Gastrocnemius medialis (tissue), 4 donors: Measurements from ENCODE around the gene PBX1. TPM values are rescaled to one million over a fixed set of nuclear protein-coding genes. Genes with fewer than 3 reads are reported as not detected.

Experiments used
- ATAC-seq, 2 donors: fragments of 150-250 bp; one replicate each; pipeline ENCODE4 v1.9.1; 2016
- DNase-seq, 2 donors: peaks; one replicate each; pipeline ENCODE4 v3.0.0-alpha.2; 2019
- H3K27ac ChIP-seq, 4 donors: fragments of 200-600 bp; sonication (generic); 1 replicate in 1 of 4; 2 replicates in 3 of 4; pipeline ENCODE4 v1.5.1; 2016 to 2018; ENCODE audit warnings: mild to moderate bottlenecking in 2 of 4, moderate library complexity in 1 of 4
- H3K27me3 ChIP-seq, 3 donors: fragments of 200-600 bp; sonication (generic) in 2 of 3; 1 replicate in 1 of 3; 2 replicates in 2 of 3; pipeline versions ENCODE4 v1.5.1 to v1.6.0; 2016 to 2019; ENCODE audit warnings: mild to moderate bottlenecking in 1 of 3, moderate library complexity in 1 of 3
- H3K36me3 ChIP-seq, 2 donors: fragments of 200-600 bp; sonication (generic) in 1 of 2; one replicate each; pipeline ENCODE4 v1.5.1; 2017 to 2018
- H3K4me1 ChIP-seq, 2 donors: fragments of 200-600 bp; sonication (generic) in 1 of 2; one replicate each; pipeline ENCODE4 v1.5.1; 2016 to 2017; ENCODE audit warnings: mild to moderate bottlenecking in 2 of 2
- H3K4me3 ChIP-seq, 4 donors: fragments of 200-600 bp; sonication (generic) in 3 of 4; 1 replicate in 1 of 4; 2 replicates in 3 of 4; pipeline ENCODE4 v1.5.1; 2016 to 2019; ENCODE audit warnings: mild to moderate bottlenecking in 2 of 4
- H3K9me3 ChIP-seq, 3 donors: fragments of 200-600 bp; sonication (generic) in 2 of 3; 1 replicate in 1 of 3; 2 replicates in 2 of 3; pipeline ENCODE4 v1.5.1; 2016 to 2019
- POLR2A ChIP-seq, 2 donors: fragments of 450-650 bp; IDR thresholded peaks; one replicate each; pipeline ENCODE4 v1.6.1; 2017; ENCODE audit warnings: antibody characterized with exemption in 2 of 2, mild to moderate bottlenecking in 2 of 2, moderate library complexity in 2 of 2
- in situ Hi-C, 4 donors: fragments of 200-750 bp; cut with MboI; loops; one replicate each; pipeline versions ENCODE4 v1.15.0 to v1.8.0; 2017; ENCODE audit warnings: low sequenced_read_pairs in 4 of 4
- intact Hi-C: fragments of 100-400 bp; cut with DNase I; formaldehyde crosslinking; loops from one replicate; pipeline ENCODE4 v1.15.1; 2023; ENCODE audit warnings: low total_unique reads
- total RNA-seq, 4 donors: library from RNA; depleted of rRNA; stranded (reverse); fragments of >200 nt; gene quantifications; one replicate each; pipeline versions ENCODE4 v1.1.0 to v1.2.3, GENCODE V29; 2016
- TF ChIP-seq, protein P1 (sequence below), 5 experiments: fragments of 450-650 bp in 3 of 5; fragments of 200-600 bp in 2 of 5; sonication (generic) in 2 of 5; IDR thresholded peaks in 4 of 5; conservative IDR thresholded peaks in 1 of 5; 1 replicate in 4 of 5; 2 replicates in 1 of 5; pipeline ENCODE4 v1.5.1; 2016 to 2019; ENCODE audit warnings: antibody characterized with exemption in 5 of 5, mild to moderate bottlenecking in 3 of 5, moderate library complexity in 3 of 5

The PBX1 gene
- total RNA-seq, 4 donors from 2014 or later: 21.7 to 36.5 (median 29.0) TPM

DNA sequence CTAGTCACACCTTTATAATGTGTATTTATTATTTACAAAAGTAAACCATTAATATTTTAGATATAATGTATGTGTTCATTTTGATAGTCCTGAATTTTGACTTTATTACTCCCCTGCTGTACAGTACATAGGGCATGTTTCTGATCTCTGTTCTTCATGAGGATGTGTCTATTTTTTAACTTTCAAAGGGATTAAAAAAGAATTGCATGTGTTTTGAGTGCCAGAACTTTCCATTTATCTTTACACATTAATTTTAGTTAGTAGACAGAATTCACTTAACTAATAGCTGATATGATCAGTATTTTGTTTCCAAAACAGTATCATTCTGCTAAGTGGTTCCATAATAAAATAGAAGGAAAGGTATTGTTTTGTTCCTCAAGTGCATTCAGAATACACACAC is 3.1 kb downstream of the PBX1 start:
- Histone ChIP-seq H3K4me1 (peaks cover 38 to 48% of the 10 kb centered on the region in 2 donors), H3K36me3 (no peaks in the 10 kb centered on the region), H3K27me3 (no peaks in the 10 kb centered on the region), H3K9me3 (no peaks in the 10 kb centered on the region), H3K27ac (peak overlapping the region; percentile 89 to 92 (median 90)), H3K4me3 (peak overlapping the region; percentile 72 to 94 (median 82))
- TF ChIP-seq, protein P1, sequence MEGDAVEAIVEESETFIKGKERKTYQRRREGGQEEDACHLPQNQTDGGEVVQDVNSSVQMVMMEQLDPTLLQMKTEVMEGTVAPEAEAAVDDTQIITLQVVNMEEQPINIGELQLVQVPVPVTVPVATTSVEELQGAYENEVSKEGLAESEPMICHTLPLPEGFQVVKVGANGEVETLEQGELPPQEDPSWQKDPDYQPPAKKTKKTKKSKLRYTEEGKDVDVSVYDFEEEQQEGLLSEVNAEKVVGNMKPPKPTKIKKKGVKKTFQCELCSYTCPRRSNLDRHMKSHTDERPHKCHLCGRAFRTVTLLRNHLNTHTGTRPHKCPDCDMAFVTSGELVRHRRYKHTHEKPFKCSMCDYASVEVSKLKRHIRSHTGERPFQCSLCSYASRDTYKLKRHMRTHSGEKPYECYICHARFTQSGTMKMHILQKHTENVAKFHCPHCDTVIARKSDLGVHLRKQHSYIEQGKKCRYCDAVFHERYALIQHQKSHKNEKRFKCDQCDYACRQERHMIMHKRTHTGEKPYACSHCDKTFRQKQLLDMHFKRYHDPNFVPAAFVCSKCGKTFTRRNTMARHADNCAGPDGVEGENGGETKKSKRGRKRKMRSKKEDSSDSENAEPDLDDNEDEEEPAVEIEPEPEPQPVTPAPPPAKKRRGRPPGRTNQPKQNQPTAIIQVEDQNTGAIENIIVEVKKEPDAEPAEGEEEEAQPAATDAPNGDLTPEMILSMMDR (IDR thresholded peaks at IDR 0.05 in 4 of 5, conservative IDR thresholded peaks at IDR 0.05 in 1 of 5): no peak
- TF ChIP-seq POLR2A (IDR thresholded peaks at IDR 0.05): no peak
- ATAC-seq (no peak), DNase-seq (no peak)
- in situ Hi-C loops (no loop called here), intact Hi-C loops (loop anchor here (5.0 to 10.0 kb wide), 2 partner anchors 50 to 143 kb away; no protein-coding TSS in a partner anchor)

DNA sequence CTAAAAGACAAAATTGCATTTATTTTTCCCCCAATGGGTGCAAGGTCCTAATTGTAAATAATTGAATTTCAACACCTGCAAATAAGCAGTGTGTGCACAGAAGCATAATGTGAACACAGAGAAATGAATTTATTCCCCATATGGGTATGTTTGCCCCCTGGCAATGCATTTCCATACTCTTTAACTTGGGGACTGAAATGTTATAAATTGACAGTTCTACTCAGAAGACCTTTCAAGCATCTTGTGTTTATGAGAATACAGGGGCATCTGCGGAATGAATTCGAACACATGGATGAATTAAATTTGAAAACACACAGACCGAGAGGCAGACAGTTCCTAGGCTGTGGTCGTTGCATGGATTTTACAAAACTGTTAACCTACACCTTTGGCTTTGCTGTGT is 3.5 kb downstream of the PBX1 start:
- DNase-seq: no peak
- Histone ChIP-seq H3K4me1 (peaks cover 38 to 46% of the 10 kb centered on the region in 2 donors), H3K27me3 (no peaks in the 10 kb centered on the region), H3K9me3 (no peaks in the 10 kb centered on the region), H3K36me3 (no peaks in the 10 kb centered on the region), H3K4me3 (peak overlapping the region; percentile 72 to 94 (median 82)), H3K27ac (peak overlapping the region; percentile 89 to 92 (median 90))
- TF ChIP-seq, protein P1 (IDR thresholded peaks at IDR 0.05 in 4 of 5, conservative IDR thresholded peaks at IDR 0.05 in 1 of 5): no peak
- no peak for TF ChIP-seq POLR2A (IDR thresholded peaks at IDR 0.05)
- in situ Hi-C loops (no loop called here), intact Hi-C loops (loop anchor here (5.0 to 10.0 kb wide), 2 partner anchors 50 to 142 kb away; no protein-coding TSS in a partner anchor)
- no peak for ATAC-seq

DNA sequence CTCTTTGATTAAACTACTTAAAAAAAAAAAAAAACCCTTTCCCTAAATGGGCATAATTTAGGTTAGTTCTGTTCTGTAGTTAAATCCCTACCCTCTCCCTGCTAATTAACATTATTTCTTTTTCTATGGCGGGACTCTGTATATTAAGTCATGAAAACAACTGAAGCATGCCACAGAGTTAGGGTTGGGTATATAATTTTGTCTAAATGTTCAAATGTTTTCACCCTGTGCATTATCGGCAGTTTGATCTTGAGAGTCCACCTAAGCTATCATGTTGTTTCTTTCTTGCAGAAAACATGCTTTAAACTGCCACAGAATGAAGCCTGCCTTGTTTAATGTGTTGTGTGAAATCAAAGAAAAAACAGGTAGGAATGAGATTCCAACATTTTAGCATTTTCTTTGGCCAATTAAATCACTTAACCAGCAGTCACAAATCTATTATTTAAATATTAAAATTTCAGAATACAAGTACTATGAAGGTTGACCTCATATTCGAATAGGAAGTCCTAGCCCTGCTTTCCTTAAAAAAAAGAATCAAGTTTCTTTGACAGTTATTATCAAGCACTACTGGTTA is 4.0 kb downstream of the PBX1 start:
- no peak for TF ChIP-seq POLR2A (IDR thresholded peaks at IDR 0.05)
- TF ChIP-seq, protein P1 (IDR thresholded peaks at IDR 0.05 in 4 of 5, conservative IDR thresholded peaks at IDR 0.05 in 1 of 5): no peak
- peak overlapping the region; percentile 89 to 92 (median 90) for H3K27ac ChIP-seq
- peak overlapping the region; percentile 72 to 94 (median 82) for H3K4me3 ChIP-seq
- peaks cover 33 to 46% of the 10 kb centered on the region in 2 donors for H3K4me1 ChIP-seq
- intact Hi-C loops: loop anchor here (5.0 to 10.0 kb wide), 2 partner anchors 49 to 142 kb away; no protein-coding TSS in a partner anchor
- no peaks in the 10 kb centered on the region for H3K9me3 ChIP-seq
- in situ Hi-C loops: no loop called here
- no peaks in the 10 kb centered on the region for H3K27me3 ChIP-seq
- H3K36me3 ChIP-seq: no peaks in the 10 kb centered on the region
- ATAC-seq (no peak), DNase-seq (no peak)

DNA sequence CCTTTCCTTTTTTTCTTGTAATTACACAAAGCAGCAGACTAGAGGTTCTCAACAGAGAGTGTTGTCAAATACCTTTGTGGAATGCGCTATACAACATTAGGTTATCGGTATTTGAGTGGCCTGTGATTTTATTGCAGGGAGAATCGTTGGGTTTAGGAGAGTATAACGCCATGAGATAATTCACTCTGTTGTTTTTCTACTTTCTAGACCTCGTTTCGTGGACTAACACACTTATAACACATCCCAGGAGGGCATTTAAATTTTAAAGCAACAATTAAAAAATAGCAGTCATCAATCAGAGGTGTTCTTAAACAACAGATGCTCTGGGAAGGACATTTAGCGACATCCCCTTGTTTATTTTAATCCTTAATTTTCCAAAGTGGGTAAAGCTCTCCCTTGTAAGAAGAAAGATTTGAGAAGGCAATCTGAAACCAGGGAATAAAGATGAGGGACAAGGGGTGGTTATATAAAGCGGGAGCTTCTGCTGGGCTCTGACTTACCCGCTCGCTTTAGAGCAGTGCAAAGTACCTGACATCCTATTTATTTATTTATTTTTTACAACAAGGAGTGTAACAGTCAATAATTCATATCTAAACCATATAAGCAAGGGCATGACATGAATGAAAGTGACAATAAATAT is 4.9 kb downstream of the PBX1 start:
- Histone ChIP-seq H3K36me3 (no peaks in the 10 kb centered on the region), H3K27me3 (no peaks in the 10 kb centered on the region), H3K4me1 (peaks cover 29 to 50% of the 10 kb centered on the region in 2 donors), H3K9me3 (no peaks in the 10 kb centered on the region), H3K4me3 (peak overlapping the region; percentile 72 to 94 (median 82)), H3K27ac (peak overlapping the region; percentile 89 to 92 (median 90))
- ATAC-seq: no peak
- intact Hi-C loops: loop anchor here (5.0 to 10.0 kb wide), 2 partner anchors 48 to 141 kb away; no protein-coding TSS in a partner anchor
- DNase-seq: no peak
- in situ Hi-C loops: no loop called here
- TF ChIP-seq POLR2A (IDR thresholded peaks at IDR 0.05): no peak
- TF ChIP-seq, protein P1 (IDR thresholded peaks at IDR 0.05 in 4 of 5, conservative IDR thresholded peaks at IDR 0.05 in 1 of 5): no peak
